GM12865 (cell line): ENCODE results near the gene FFAR3.

Experiments used
- DNase-seq: peaks from one replicate; pipeline ENCODE4 v3.0.0; 2010; ENCODE audit warnings: low read depth
- H3K4me3 ChIP-seq: 2 replicates; pipeline ENCODE4 v1.5.1; 2011; ENCODE audit warnings: mild to moderate bottlenecking, low read depth, low read length, control low read depth
- CTCF ChIP-seq: IDR thresholded peaks from 2 replicates; pipeline ENCODE4 v1.5.1; 2011; ENCODE audit warnings: low read length, control low read depth, low read depth, inconsistent platforms; ENCODE audit not compliant: insufficient read depth; ENCODE audit errors: missing control alignments

FFAR3 gene

GRCh38 chr19:35389192-35389861 lies 31.1 kb downstream of the FFAR3 start:
- no peak for TF ChIP-seq CTCF
- DNase-seq = no peak
- no peak overlapping the region for H3K4me3 ChIP-seq

GRCh38 chr19:35392742-35393715 lies 34.8 kb downstream of the FFAR3 start:
- DNase-seq = no peak
- no peak for TF ChIP-seq CTCF
- H3K4me3 ChIP-seq = no peak overlapping the region

GRCh38 chr19:35395382-35396199 lies 37.3 kb downstream of the FFAR3 start:
- TF ChIP-seq CTCF = no peak
- no peak overlapping the region for H3K4me3 ChIP-seq
- no peak for DNase-seq

GRCh38 chr19:35396240-35396885 lies 38.1 kb downstream of the FFAR3 start:
- no peak for DNase-seq
- H3K4me3 ChIP-seq = no peak overlapping the region
- no peak for TF ChIP-seq CTCF

GRCh38 chr19:35397064-35397463 lies 38.8 kb downstream of the FFAR3 start:
- TF ChIP-seq CTCF = no peak
- no peak overlapping the region for H3K4me3 ChIP-seq
- DNase-seq = no peak

- TF ChIP-seq CTCF = no peak
- H3K4me3 ChIP-seq = no peak overlapping the region
- DNase-seq = no peak
These were observed 40.3 kb downstream of the FFAR3 start for GRCh38 chr19:35398570-35398969.
